ENCODE results near the gene FAM161B. TPM values are rescaled to one million over a fixed set of nuclear protein-coding genes. Genes with fewer than 3 reads are reported as not detected.
A peak's percentile ranks its signal among the peaks of the same experiment; 100 is the strongest.

Gene FAM161B
- total and polyA plus RNA-seq, 2 of the 13 experiments (the other 11 are each of a cell fraction or from before 2014, with no cell fraction given) = 1.6 to 2.0 TPM

DNA sequence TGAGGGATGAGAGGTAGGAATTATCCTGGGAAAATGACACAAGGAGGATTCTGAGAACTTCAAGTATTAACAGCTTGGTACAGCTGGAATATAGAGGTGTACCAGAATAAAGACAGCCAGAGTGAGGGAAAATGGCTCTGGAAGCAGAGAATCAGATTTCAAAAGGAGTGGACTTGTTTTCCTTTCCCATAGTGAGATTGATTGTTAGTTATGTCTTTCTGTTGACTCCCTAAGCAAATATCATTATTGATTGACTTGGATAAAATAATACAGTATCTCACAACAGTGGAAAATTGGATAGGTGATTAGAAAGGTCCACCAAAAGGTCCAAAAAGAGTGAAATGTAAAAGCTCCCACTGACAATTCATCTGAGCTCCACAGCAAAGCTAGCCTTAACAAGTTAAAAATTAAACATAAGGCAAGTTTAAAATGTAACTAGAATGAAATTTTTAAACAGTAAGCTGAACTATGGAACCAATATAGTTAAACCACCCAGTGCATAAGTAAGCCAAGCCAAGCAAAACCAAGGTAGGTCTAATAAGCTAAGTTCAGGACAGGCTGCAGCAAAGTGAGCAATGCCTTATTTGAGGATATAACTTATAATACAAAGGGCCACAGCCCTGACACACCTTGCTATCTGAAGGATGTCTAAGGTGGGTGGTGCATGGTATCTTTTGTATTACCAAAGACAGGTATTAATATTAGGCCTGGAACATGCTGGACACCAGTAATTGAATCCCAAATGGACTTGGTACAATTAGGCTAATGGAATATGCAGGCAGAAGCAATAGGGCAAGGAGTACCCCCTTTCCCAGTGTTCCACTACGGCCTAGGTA, 47.4 kb upstream of the FAM161B start (continued):
- no peak; the same call in 1 of the 2 replicates for TF ChIP-seq IKZF5 (CRISPR knock-in tag; IDR thresholded peaks at IDR 0.05)
- no peak for TF ChIP-seq ZSCAN29 (CRISPR knock-in tag; conservative IDR thresholded peaks at IDR 0.05)
- no peak for TF ChIP-seq RNF2 (conservative IDR thresholded peaks at IDR 0.05; ENCODE audit: low read depth)
- TF ChIP-seq ATF7-NPFF (CRISPR knock-in tag; IDR thresholded peaks at IDR 0.05; ENCODE audit: low read depth) = no peak
- TF ChIP-seq TEF (CRISPR knock-in tag; IDR thresholded peaks at IDR 0.05) = no peak
- TF ChIP-seq ZNF572 (CRISPR knock-in tag; IDR thresholded peaks at IDR 0.05) = no peak
- no peak for TF ChIP-seq HOXA3 (CRISPR knock-in tag; IDR thresholded peaks at IDR 0.05)
- TF ChIP-seq REL (CRISPR knock-in tag; conservative IDR thresholded peaks at IDR 0.05) = 0 out of 2 replicates have a peak, but pooled peaks have one; percentile 61
- TF ChIP-seq ZNF180 (CRISPR knock-in tag; IDR thresholded peaks at IDR 0.05; ENCODE audit: borderline replicate concordance, low read depth) = no peak
- TF ChIP-seq, protein P1, sequence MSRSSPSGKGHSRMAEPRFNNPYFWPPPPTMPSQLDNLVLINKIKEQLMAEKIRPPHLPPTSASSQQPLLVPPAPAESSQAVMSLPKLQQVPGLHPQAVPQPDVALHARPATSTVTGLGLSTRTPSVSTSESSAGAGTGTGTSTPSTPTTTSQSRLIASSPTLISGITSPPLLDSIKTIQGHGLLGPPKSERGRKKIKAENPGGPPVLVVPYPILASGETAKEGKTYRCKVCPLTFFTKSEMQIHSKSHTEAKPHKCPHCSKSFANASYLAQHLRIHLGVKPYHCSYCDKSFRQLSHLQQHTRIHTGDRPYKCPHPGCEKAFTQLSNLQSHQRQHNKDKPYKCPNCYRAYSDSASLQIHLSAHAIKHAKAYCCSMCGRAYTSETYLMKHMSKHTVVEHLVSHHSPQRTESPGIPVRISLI (CRISPR knock-in tag; IDR thresholded peaks at IDR 0.05; ENCODE audit: borderline replicate concordance) = no peak
- no peak for TF ChIP-seq RBM39 (IDR thresholded peaks at IDR 0.05; ENCODE audit: low read depth, low read length, poor library complexity, severe bottlenecking)
- no peak for TF ChIP-seq ZSCAN9 (CRISPR knock-in tag; IDR thresholded peaks at IDR 0.05; ENCODE audit: borderline replicate concordance)
- TF ChIP-seq TOPORS (CRISPR knock-in tag; IDR thresholded peaks at IDR 0.05) = no peak
- TF ChIP-seq ZNF234 (CRISPR knock-in tag; conservative IDR thresholded peaks at IDR 0.05) = no peak
- TF ChIP-seq HNF4G (IDR thresholded peaks at IDR 0.05; ENCODE audit: borderline replicate concordance, low read depth, low read length) = 0 out of 2 replicates have a peak, but pooled peaks have one; percentile 1
- no peak for TF ChIP-seq HNF4G (CRISPR knock-in tag; IDR thresholded peaks at IDR 0.05; ENCODE audit: borderline replicate concordance, low read depth)
- no peak for TF ChIP-seq ISX (CRISPR knock-in tag; conservative IDR thresholded peaks at IDR 0.05)
- TF ChIP-seq NCOR1 (IDR thresholded peaks at IDR 0.05; ENCODE audit: borderline replicate concordance, low read length) = peak; percentile 53; the same call in 1 of the 2 replicates
- no peak; the same call in 1 of the 2 replicates for TF ChIP-seq GLI4 (CRISPR knock-in tag; IDR thresholded peaks at IDR 0.05; ENCODE audit: borderline replicate concordance)

Data from HepG2 (cell line).